Right renal cortex interstitium (tissue), 3 donors: ENCODE measurements around the gene NEURL4. TPM values are rescaled to one million over a fixed set of nuclear protein-coding genes. Genes with fewer than 3 reads are reported as not detected.
"Not testable (repeated sequence)": the region's sequence is repeated elsewhere in the genome, so short reads cannot be mapped to it uniquely, and the experiment has no call there.

Source experiments
- DNase-seq, 3 donors: peaks; one replicate each; pipeline ENCODE4 v3.0.0-alpha.2; 2013; ENCODE audit warnings: low read depth in 3 of 3, low spot score in 2 of 3
- polyA plus RNA-seq, 3 donors: library from polyadenylated mRNA; unstranded; fragments of 120-200 nt; gene quantifications; one replicate each; pipeline ENCODE4 v1.2.1, GENCODE V29; 2013; ENCODE audit not compliant: insufficient read length in 3 of 3

The NEURL4 gene
- polyA plus RNA-seq, result 10 to 100 TPM; 23.4 to 27.7 (median 24.7) TPM

DNA sequence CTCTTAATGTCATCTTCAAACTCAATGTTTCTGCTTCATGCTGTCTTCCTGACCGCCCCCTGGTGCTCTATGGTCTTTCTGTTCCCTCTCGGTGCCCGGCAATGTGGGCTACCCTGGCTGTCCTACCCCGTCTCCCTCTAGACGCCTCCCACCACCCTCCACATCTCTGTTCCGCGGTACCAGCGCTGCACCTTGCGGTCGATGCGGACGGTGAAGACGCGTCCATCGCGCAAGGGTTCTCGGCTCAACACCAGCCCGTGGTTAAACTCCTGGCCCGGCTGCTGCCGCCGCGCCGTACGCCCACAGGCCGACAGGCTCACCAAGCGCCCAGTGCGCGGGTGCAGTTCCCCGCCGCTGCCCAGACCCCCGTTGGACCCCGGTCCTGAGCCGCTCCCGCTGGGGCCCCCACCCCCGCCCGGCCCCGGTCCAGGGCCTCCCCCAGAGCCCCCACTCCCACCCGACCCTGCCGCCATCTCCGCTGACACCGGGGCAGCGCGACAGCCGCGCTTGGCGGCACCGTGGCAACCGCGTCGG, at the start of gene NEURL4:
Gene NEURL4 (minus strand): TSS at position 496 of the 534 bp plus-strand sequence. CDS start 23 bp downstream, at position 473.
- DNase-seq, result no peak

DNA sequence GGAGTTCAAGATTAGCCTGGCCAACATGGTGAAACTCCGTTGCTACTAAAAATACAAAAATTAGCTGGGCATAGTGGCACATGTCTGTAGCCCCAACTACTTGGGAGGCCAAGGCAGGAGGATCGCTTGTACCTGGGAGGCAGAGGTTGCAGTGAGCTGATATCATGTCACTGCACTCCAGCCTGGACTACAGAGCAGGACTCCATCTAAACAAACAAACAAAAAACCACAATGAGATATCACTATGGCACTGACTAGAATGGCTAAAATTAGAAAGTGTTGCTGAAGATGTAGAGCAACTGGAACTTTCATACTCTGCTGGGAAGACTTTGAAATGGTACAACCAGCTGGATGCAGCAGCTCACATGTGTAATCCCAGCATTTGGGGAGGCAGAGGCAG, 45.2 kb upstream of the NEURL4 start:
- no peak for DNase-seq

DNA sequence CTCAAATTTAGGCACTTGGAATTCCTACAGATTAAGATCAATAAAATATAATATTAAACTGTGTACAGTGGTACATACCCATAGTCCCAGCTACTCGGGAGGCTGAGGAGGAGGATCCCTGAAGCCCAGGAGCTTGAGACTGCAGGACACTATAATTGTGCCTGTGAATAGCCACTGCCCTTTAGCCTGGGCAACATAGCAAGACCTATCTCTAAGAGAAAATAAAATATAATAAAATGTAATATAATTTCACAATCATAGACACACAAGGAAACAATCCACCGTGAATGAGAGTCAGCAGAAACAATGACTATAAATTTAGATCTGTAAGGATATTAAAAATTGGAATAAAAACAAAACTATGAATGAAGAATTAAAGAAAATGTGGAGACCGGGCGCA, 41.7 kb upstream of the NEURL4 start:
- DNase-seq, result no peak

DNA sequence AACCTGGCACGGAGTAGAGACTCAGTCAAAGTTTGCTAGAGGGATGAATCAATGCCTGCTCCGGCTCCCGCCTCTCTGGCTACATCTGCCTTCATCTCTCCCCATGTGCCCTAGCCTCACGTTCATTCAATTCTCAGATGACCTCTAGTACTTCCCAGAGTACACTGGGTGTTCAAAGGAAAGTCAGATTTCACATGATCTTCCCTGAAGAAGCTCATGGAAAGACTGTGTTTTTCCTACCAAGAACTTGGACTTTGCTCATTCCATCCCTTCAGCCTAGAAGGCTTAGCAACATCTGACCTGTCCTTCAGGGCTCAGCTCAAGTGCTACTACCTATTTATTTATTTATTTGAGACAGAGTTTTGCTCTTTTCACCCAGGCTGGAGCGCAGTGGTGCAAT, 40.7 kb upstream of the NEURL4 start:
- no peak for DNase-seq

DNA sequence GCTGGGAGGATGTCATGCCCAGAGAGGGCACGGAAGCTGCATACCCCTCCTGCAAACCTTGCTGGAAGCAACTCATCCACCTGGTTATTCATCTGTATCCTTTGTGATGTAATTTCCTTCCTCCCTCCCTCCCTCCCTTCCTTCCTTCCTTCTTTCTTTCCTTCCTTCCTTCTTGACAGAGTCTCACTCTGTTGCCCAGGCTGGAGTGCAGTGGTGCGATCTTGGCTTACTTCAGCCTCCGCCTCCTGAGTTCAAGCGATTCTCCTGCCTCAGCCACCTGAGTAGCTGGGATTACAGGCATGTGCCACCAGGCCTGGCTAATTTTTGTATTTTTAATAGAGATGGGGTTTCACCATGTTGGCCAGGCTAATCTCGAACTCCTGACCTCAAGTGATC, 39.5 kb upstream of the NEURL4 start:
- not testable (repeated sequence) for DNase-seq

DNA sequence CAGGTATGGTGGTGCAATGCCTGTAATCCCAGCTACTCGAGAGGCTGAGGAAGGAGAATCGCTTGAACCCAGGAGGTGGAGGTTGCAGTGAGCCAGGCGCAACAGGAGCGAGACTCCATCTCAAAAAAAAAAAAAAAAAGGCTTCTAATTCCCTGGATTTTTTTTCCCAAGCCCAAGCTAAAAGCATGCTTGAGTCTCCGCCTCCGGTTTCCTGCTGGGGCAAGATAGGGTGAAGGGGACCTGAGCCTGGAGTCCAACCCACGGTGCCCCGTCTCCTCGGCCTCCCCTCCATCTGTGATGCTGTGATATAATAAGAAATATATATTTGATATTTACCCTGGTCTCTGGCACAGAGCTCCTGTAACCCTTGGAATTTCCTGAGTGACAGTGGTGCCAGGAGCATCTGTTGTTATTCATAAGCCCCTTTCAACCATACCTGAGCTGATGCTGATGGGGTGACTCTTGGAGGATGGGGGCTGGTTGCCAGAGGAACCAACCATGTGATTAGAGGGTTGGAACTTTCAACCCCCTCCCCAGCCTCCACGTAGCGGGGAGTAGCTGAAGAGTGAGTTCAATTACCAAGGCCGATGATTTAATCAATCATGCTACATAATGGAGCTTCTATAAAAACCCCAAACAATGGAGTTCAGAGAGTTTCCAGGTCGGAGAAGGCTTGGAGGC, 38.9 kb upstream of the NEURL4 start:
- DNase-seq, result no peak

DNA sequence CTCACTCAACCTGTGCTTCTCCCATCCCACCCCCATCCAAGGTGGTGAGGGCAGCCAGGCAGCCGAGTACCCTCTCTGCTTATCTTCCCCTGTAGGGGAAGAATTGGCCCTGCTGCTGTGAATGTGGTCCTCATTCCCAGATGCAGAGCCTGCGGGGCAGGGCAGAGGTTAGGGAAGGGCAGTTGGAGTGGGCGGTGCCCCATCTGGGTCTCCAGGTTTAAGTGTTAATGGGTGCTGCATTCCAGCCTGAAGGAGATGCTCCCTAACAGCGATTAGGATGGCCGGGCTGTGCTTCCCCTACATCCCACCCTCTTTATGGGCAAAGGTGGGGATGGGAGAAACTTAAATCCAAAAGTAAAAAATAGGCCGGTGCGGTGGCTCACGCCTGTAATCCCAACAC, 37.9 kb upstream of the NEURL4 start:
- DNase-seq, result no peak

DNA sequence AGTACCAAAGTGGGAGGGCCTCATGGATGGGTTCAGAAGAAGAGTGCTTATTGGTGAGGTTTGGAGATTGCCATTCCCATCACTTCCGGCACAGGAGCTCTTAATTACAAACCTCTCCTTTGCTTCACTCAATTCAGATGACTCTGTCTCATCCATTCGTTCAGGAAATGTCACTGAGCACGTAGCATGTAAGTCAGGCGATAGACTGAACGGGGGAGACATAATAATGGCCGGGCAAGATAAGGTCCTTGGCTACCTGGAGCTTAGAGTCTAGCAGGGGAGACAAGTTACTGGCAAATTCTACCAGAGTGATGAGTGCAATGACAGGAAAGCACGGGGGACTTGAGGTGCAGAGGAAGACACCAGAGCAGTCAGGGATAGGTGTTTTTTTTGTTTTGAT, 36.8 kb upstream of the NEURL4 start:
- DNase-seq, result not testable (repeated sequence)

DNA sequence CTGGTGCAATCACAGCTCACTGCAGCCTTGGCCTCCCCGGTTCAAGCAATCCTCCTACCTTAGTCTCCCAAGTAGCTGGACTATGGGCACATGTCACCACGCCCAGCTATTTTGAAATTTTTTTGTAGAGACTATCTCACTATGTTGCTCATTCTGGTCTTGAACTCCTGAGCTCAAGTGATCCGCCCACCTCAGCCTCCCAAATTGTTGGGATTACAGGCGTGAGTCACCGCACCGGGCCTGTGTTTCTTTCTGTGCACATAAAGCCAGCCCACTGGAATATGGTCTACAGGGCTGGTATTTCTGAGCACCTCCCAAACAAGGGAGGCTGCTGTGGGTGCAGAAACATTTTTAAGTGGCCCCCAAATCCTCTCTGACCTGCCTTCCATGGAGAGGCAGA, 34.2 kb upstream of the NEURL4 start:
- no peak for DNase-seq

DNA sequence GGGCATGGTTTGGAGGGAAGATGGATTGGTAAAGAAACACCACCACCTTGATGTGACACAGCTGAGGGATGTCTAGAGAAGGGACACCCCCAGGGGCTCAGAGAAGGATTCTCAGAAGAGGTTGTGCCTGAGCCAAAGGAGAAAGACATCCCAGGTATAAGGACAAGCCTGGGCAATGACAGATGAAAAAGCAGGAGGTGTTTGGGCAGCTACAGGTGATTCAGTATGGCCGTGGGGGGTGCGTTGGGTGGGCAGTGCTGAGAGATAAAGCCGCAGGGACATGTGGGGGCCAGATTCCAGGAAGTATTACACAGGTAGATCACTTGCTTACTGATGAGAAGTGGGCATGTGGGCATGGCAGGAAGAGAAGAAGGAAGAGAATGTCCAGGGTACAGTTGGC, 32.8 kb upstream of the NEURL4 start:
- no peak for DNase-seq

DNA sequence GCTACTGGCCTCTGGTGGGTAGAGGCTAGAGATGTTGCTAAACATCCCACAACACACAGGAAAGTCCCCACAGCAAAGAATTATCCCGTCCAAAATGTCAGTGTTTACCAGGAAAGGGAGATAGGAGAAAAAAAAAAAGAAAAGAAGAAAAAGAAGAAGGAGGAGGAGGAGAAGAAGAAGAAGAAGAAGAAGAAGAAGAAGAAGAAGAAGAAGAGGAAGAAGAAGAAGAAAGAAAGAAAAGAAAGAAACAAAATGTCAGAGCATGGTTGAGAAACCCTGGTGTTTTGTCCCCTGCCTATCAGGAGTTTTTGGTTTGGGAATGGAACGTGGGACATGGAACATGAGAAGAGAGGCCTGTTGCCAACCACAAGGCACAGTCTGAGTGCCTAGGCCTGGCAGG, 28.2 kb upstream of the NEURL4 start:
- DNase-seq, result no peak

DNA sequence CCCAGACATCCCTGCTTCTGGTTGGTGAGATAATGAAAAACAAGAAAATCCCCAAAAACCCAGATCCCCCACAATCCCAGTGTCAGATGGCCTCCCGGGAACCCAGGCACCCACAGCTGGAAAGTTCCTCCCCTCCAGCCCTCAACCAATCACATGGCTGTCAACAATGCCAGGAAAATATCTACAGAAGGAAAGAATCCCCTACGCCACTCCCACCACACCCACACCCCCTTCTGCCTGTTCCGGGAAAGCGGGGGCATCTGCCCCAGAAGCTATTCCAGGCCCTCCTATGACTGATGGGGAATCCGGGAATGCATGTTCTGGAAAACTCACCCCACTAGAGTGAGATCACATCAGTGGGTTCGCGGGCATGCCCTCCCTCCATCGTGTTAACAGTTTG, 27.6 kb upstream of the NEURL4 start:
- no peak for DNase-seq

DNA sequence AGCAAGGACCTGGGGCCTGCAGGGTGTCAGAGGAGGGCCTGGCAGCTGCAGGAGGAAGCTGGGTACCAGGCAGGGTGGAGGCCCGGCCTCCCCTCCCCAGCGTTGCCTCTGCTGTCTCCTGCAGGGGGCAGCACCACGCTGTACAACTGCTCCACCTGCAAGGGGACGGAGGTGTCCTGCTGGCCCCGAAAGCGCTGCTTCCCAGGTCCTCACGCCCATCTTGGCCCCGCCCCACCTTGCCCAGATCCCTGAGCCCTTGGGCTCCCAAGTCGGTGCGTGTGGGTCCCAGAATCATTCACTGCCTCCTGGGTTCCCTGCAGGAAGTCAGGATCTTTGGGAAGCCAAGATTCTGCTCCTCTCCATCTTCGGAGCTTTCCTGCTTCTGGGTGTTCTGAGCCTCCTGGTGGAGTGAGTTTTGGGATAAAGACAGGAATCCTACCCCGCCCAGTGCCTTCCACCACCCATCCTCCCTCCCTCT, 27.0 kb upstream of the NEURL4 start:
- DNase-seq, result peak in 1 of 3 donors; percentile 38

DNA sequence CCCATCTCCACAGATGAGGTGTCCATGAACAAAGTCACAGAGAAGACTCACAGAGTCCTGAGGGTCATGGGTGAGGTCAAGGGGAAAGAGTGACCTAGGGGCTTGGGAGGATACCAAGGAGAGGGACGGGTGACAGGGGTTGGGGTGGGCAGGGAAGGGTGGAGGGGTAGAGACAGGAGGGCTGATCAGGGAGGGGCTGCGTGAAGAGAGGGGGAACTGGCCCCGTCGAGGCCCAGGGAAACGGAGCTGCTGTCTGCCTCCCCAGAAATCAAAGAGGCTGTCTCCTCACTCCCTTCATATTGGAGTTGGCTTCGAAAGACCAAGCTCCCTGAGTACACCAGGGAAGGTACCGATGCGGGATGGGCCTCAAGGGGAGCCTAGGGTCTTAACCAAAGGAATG, 26.4 kb upstream of the NEURL4 start:
- no peak for DNase-seq

DNA sequence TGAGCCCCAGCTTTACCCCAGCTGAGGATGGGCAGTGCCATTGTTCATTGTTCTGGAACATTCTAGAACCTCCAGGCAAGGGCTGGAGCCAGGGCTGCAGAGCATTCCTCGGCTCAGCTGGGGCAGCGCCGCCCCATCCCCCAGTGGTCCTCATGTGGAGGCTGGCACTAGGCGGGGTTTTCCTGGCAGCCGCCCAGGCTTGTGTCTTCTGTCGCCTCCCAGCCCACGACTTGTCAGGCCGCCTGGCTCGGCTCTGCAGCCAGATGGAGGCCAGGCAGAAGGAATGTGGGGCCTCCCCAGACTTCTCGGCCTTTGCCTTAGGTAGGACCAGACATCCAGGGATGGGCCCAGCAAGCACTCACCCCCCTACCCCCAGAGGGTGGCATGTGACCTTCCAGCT, 25.9 kb upstream of the NEURL4 start, which contains the start of gene TMEM95:
Gene TMEM95 (plus strand): TSS at position 104 of the 400 bp plus-strand sequence. CDS start 49 bp downstream, at position 153.
- DNase-seq, result no peak

DNA sequence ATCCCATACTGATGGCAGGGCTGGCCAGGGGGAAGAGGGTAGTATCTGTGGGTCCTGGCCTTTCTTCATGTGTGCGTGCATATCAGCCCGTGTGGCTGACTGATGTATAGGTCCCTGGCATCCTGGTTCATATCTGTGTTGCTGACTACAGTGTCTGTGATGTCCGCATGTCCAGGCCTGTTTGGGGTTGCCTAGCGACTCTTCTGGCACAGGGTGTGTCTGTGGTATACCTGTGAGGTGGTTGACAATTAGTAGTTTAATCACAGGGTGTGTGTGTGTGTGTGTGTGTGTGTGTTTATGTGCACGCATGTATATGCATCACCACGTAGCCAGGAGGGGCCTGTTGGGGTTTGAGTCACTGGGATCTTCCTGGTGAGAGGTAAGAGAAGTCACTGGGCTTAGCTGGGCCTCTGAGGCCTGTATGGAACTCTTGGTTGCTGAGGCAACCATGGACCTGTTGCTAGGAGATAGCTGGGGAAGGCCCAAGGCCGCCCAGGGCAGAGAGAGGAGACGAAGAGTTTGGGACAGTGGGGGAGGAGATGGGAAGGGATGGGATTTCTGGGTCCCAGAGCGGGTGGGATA, 25.2 kb upstream of the NEURL4 start:
- no peak for DNase-seq

DNA sequence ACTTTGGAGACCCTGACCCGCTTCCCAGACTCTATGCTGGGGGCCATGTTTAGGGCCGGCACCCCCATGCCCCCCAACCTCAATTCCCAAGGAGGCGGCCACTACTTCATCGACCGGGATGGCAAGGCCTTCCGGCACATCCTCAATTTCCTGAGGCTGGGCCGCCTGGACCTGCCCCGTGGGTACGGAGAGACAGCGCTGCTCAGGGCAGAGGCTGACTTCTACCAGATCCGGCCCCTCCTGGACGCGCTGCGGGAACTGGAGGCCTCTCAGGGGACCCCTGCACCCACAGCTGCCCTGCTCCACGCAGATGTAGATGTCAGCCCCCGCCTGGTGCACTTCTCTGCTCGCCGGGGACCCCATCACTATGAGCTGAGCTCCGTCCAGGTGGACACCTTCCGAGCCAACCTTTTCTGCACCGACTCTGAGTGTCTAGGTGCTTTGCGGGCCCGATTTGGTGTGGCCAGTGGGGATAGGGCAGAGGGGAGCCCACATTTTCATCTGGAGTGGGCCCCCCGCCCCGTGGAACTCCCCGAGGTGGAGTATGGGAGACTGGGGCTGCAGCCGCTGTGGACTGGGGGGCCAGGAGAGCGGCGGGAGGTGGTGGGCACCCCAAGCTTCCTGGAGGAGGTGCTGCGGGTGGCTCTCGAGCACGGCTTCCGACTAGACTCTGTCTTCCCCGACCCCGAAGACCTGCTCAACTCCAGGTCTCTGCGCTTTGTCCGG, 23.9 kb upstream of the NEURL4 start:
- DNase-seq, result no peak

DNA sequence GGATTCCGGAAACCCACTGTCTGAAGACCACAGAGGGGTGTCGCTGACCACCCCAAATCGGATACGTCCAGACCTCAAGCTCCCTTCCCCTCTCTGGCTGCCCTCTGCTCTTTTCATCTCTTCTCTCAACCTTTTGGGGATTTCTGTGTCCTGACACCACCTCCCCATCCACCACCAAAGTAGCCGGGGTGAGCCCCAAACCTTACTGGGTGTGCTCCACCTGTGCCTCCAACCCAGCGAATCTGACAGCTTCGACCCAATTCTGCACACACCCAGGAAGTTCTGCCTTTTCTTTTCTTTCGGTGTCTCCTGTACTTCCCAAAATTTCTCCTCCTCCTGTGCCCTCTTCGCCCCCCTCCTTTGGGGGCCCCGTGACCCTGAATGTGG, 23.4 kb upstream of the NEURL4 start:
- DNase-seq, result no peak

DNA sequence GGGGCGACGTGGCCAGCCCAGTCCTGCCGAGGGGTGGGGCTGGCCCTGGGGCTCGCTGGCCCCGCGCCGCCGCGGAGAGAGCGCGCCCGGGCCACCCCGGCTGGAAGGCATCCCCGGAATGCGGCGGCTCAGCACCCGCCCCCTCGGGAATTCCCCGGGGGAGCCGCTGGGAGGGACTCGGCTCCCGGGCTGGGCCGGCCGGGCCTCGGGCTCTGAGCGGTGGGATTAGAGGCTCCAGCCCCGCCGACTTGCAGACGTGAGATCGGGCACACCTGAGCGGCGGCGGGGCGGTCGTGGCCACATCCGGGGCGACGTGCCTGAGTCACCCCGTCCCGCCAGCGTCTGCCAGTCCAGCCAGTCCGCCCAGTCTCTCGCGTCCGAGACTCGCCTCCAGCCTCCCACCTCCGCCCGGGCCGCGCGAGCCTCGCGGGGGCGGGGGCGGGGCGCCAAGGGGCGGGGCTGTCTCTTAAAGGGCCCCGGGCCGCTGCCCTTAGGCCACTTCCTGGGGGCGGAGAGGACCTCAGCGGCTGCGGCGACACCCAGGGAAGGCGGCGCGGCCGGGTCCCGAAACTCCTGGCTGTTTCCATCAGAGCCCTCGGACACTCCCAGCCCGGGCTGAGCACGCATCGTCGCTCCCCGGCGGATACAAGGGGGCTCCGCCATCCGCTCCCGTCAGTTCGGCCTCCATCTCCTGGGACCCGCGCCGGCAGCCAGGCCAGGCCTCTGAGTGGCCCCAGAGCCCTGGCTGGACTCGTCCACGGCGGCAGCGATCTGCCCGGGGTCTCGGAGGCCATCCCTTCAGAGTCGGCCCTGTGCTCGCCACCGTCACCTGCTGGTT, 22.7 kb upstream of the NEURL4 start, which contains the start of gene KCTD11:
Gene KCTD11 (plus strand): TSS at position 498 of the 838 bp plus-strand sequence.
- peak in 1 of 3 donors; percentile 69 for DNase-seq

DNA sequence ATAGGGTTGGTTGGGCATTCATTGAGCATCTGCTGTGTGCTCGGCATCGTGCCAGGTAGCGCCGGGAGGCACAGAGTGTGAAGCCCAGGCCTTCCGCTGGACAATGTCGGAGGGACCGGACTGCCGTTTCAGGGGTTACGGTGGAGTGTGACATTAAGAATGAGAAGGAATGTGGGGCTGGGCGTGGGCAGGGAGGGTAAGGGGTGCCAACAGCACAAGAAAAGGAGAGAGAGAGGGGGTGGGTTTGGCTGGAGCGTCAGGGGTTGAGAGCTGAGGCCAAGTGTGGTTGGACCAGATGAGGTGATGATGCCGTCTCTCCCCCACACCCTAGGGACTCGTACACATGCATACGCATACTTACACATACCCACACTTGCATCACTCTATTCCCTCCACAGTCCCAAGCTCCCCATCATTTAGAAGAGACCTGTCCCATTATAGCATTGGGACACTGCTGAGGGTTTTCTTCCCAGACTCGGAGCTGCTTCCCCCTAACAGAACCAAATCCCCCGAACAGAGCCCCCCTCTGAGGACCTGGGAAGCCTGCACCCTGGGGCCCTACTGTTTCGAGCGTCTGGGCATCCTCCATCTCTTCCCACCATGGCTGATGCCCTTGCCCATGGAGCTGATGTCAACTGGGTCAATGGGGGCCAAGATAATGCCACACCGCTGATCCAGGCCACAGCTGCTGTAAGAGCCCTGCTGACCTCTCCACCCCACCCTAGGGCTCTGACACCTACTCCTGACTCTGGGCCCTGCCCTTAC, 19.5 kb upstream of the NEURL4 start:
- DNase-seq, result no peak
